Measurements from ENCODE around the gene TSPAN33.
A peak's percentile ranks its signal among the peaks of the same experiment; 100 is the strongest.

GRCh38 chr7:129210256-129210988, 65.9 kb downstream of the TSPAN33 start:
- TF ChIP-seq, protein P1, sequence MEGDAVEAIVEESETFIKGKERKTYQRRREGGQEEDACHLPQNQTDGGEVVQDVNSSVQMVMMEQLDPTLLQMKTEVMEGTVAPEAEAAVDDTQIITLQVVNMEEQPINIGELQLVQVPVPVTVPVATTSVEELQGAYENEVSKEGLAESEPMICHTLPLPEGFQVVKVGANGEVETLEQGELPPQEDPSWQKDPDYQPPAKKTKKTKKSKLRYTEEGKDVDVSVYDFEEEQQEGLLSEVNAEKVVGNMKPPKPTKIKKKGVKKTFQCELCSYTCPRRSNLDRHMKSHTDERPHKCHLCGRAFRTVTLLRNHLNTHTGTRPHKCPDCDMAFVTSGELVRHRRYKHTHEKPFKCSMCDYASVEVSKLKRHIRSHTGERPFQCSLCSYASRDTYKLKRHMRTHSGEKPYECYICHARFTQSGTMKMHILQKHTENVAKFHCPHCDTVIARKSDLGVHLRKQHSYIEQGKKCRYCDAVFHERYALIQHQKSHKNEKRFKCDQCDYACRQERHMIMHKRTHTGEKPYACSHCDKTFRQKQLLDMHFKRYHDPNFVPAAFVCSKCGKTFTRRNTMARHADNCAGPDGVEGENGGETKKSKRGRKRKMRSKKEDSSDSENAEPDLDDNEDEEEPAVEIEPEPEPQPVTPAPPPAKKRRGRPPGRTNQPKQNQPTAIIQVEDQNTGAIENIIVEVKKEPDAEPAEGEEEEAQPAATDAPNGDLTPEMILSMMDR (conservative IDR thresholded peaks at IDR 0.05 in 1 of 2, IDR thresholded peaks at IDR 0.05 in 1 of 2; ENCODE audit: extremely low read depth in 1 of 2, insufficient read depth in 1 of 2, low read depth in 1 of 2, low read length in 2 of 2), result peak; percentile 76 to 91
- no peak for TF ChIP-seq EZH2 (IDR thresholded peaks at IDR 0.05; ENCODE audit: borderline replicate concordance, low read length)

Data from mammary epithelial cell (primary cell).